NCI-H526 (cell line): ENCODE data around the gene PPP1R1A.
A peak's percentile ranks its signal among the peaks of the same experiment; 100 is the strongest.

ENCODE experiments used
- DNase-seq, 2 experiments: peaks; one replicate each; lab custom pipeline; 2025; lab: John Stamatoyannopoulos, UW

Gene PPP1R1A

GRCh38 chr12:54588110-54588889 lies at the start of gene PPP1R1A:
Gene PPP1R1A (minus strand): TSS chr12:54588659. CDS start chr12:54588488, 171 bp downstream.
- peak in 1 of 2 experiments; percentile 38 for DNase-seq

DNA sequence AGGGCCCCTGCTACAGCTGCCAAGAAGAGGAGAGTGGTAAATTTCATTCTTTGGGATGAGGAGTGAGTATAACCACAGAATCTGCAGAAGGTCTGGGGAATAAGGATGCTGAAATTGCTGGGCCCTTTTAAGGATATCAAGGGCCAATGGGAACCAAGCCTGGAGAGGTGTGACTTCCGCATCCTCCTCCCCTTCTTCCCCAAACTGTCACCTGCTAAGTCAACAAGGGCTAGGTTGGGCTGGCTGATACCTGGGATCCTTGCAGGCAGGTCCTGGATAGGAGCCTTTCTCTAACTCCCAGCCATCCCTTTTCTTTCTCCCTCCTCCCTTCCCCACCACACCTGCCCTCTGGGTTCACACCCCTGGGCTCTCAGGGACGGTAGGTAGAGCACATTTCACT lies 46.3 kb upstream of the PPP1R1A start, which contains the start of gene LACRT:
Gene LACRT, minus strand, starts transcription at position 101 of the 400 bp plus-strand sequence. Its CDS starts 54 bp downstream, at position 47.
- DNase-seq, result no peak

DNA sequence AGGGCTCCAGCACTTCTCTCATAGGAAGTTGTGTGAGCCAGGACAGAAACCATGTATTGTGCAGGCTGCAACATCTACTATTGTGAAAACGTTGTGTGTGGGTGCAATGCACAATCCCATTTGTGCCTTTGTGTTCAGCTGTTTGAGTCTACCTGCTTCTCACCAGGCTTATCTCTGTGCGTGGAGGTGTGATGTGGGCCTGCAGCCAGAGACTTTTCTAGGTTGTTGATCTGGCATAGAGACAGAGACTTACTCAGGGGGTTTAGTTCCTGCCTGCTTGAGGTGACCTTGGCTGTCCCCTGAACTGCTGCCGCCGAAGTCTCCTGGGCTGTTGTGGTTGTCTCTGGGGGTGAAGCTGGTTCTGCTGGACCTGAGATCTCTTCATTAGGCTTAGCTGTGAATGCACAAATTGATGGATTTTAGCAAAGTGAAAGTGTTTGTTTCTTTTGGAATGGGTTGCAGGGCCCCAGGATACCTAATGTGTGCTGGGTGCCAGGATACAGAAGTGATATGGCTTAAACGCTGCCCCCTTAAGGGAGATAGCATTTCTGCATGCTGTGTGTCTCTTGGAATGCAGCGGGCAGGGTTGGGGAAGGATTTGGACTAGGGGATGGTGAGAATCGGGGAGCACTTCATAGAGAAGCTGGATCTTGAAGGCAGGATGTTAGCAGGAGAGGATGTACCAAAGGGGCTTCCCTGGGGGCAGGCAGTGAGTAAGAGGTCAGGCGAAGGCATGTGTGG lies 43.7 kb upstream of the PPP1R1A start:
- no peak for DNase-seq

GRCh38 chr12:54631551-54631950 lies 43.1 kb upstream of the PPP1R1A start:
- DNase-seq, result no peak

DNA sequence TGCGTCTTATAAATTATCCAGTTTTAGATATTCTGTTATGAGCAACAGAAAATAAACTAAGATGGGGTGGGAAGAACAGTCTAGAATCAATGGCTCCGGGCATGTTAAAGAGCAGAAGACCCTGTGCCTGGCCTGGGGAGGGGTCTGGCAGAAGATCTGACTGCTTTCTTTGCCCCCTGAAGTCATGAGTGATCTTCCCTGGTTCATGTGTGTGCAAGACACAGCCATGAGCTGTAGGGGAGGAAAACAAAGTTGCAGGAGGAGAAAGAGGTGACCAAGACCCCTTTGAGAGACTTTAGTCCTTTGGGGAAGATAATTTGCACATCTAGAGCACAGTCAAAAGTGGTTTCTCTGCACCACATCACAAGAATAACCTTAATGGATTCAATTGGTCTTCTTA lies 41.5 kb upstream of the PPP1R1A start:
- no peak for DNase-seq

GRCh38 chr12:54628186-54628846 lies 39.9 kb upstream of the PPP1R1A start:
- no peak for DNase-seq

- no peak for DNase-seq
Observed at GRCh38 chr12:54627304-54627703, 38.8 kb upstream of the PPP1R1A start.

DNA sequence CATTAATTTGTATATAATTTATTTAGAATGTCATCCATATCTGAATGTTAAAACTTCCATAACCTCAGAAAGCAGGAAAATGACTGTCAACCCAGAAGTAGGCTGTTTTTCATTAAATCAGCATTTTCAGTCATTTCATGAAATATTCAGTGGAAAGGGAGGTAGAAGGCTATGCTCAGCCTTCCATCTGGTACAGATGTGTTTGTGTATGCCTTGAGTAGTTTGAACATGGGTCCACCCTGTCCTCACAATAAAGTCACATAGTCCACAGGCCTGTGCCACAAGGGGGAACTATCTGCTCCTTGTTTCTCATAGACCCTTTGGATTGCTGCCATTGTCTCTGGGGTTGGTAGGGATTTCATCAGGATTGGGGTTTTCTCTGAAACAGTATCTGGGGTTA lies 37.1 kb upstream of the PPP1R1A start:
- DNase-seq, result no peak

DNA sequence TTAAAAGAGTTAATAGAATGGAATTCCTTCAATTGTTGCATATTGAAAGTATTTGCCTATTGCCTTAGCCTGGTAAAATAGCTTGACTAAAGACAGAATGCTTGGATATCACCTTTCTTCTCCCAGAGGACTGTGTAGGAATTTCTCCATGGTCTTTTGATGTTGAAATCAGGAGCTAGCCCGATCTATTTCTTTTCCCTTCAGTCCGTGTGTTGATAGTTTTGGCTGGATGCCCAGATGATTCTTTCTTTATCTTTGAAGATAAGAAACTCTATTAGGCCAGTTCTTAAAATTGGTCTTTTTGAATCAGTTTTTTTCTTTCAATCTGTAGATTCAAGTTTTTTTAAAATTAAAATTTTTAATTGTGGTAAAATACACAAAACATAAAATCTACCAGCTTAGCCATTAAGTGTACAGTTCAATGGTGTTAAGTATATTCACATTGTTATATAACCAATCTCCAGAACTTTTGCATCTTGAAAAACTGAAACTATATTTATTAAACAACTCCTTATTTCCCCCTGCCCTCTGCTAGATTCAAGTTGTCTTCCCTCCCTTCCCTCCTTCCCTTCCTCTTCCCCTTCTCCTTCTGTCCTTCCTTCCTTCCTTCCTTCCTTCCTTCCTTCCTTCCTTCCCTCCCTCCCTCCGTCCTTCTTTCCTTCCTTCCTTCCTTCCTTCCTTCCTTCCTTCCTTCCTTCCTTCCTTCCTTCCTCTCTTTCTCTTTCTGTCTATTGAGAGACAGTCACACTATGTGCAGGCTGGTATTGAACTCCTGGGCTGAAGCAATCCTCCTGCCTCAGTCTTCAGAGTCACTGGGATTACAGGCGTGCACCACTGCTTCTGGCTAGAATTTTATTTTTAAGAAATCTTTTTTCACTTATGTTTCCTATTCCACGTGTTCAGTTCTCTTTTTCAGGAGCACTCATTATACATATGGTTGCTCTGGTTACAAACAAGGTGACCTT lies 36.1 kb upstream of the PPP1R1A start:
- DNase-seq, result no peak

- DNase-seq, result peak in 1 of 2 experiments; percentile 2
Observed at GRCh38 chr12:54622463-54623183, 34.2 kb upstream of the PPP1R1A start.

GRCh38 chr12:54616933-54617680 lies 28.6 kb upstream of the PPP1R1A start:
- no peak for DNase-seq

DNA sequence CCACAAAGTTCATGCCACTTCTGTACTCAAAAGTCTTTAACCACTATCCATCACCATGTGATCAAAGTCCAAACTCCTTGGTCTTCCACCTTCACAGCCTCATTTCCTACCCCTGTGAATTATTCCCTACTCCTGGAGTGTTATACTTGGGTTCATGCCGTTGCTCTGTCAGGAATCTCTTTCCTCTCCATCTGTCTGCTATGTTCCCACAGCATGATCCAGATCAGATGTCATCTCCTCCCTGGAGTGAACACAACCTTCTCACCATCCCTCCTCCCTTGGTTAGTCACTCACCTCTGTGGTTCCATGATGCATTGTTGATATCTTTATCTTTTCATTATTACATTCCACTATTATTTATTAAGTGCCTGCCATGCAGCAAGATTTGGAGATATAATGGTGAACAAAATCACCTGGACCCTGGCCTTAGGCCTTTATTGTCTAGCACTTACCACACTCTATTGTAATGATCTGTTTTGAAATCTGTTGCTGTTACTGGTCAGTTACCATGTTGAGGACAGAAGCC lies 23.8 kb upstream of the PPP1R1A start:
- no peak for DNase-seq

DNA sequence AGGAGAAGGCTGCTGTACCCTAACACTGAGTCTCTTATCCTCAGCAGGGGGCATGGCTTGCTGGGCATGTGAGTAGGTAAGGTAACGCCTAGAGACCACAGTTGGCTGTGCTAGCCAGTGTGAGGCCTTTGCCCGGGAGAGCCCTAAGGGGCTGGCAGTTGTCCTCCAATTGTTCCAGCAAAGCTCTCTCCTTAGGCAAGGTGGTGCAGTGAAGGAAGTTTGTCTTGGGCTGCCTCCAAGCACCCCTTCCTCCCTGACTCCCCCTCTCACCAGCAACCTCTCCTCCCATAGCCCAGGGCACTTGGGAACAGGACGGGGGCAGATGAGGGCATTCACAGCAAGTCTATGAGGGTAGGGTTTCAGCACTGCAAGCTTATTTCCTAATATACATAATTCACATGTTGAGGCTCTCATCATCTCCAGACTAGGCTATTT lies 23.3 kb upstream of the PPP1R1A start:
- DNase-seq, result no peak

DNA sequence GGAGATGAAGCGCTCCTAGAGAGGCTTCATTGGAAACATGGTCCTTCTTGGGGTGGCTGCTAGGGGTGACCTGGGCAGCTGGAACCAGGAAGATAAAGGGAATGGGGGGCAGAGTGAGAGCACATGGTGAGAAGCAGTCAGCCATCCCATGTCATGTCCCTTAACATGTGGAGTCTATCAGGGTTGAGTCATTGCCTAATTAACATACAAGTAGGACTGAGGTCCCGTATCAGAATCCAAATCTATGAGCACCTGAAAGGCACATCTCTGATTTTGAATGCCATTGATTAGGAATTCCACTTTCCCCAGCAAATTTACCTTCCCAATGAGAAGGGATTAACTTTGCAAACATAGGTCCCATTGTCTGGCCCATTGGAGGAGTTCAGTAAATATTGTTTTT lies 20.3 kb upstream of the PPP1R1A start:
- DNase-seq, result no peak

- no peak for DNase-seq
Observed at GRCh38 chr12:54608156-54608555, 19.7 kb upstream of the PPP1R1A start.

DNA sequence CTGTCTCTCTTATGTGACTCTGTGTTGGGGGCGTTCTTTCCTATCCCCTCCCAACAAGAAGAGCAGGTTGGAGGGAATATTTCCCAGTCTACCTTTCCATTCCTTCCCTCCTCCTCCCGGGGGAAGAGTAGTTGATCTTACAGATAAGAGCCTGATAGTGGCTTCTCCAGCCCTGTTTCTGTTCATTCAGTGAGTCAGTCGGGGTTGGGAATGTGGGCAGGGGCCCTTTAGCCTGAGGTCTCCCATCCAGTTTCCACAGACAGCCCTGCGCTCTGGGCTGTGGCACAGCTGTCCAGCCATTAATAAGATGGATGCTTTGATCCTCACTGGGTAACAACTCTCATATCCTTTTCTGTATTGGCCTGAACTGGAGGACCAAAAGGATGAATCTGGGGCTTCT lies 18.1 kb upstream of the PPP1R1A start:
- DNase-seq, result no peak

GRCh38 chr12:54605138-54605970 lies 16.9 kb upstream of the PPP1R1A start:
- no peak for DNase-seq

DNA sequence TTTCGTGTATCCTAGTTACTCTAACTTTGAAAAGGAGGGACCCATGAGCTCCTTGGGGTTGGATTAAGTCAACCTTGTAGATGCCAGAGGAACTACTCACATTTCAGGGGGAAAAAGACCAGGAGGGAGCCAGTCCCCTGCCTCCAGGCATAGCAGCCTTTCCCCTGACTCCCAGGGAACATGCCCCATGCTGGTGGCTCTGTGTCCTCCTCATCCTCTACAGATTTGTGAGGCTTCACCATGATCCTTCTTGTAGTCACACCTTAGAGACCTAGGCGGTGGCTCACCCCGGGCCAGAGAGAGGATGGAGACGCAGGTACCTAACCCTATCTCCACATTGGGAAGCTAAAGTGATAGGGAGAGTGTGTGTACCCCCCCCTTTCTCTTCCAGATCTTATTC lies 16.0 kb upstream of the PPP1R1A start:
- DNase-seq, result no peak

DNA sequence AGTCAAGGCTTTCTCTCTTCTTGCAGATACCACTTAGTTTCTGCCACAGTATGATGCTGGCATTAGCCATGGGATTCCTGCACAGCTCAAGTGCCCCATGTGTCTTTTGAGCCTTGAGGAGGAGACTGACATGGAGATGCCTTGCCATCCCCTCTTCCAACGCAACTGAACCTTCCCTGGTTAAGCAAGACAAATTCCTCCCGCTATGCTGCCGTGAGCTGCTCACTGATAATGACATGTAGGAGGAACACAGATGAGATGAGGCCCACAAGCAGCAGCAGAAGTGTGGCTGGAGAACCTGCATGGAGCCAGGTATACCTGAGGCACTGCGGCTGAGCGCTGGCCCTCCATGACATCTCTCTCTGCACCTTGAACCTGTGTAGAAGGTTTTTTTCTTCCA lies 15.4 kb upstream of the PPP1R1A start:
- no peak for DNase-seq
